MM.1S (cell line): ENCODE results near the gene HPS5.

Source experiments
- EZH2 ChIP-seq: fragments of 300-600 bp; sonication (generic); optimal IDR thresholded peaks from 2 replicates; pipeline ENCODE3; 2017; ENCODE audit warnings: low read depth, mild to moderate bottlenecking, antibody characterized with exemption, low read length, mixed read lengths
- EZH2phosphoT487 ChIP-seq: fragments of 300-600 bp; sonication (generic); IDR thresholded peaks from 2 replicates; pipeline ENCODE4 v1.6.1; 2018; ENCODE audit warnings: antibody characterized with exemption, low read length
- TF ChIP-seq, protein P1 (sequence below): fragments of 300-600 bp; sonication (generic); IDR thresholded peaks from 2 replicates; pipeline ENCODE4 v1.5.1; 2016; ENCODE audit warnings: antibody characterized with exemption, low read length, mixed read lengths

DNA sequence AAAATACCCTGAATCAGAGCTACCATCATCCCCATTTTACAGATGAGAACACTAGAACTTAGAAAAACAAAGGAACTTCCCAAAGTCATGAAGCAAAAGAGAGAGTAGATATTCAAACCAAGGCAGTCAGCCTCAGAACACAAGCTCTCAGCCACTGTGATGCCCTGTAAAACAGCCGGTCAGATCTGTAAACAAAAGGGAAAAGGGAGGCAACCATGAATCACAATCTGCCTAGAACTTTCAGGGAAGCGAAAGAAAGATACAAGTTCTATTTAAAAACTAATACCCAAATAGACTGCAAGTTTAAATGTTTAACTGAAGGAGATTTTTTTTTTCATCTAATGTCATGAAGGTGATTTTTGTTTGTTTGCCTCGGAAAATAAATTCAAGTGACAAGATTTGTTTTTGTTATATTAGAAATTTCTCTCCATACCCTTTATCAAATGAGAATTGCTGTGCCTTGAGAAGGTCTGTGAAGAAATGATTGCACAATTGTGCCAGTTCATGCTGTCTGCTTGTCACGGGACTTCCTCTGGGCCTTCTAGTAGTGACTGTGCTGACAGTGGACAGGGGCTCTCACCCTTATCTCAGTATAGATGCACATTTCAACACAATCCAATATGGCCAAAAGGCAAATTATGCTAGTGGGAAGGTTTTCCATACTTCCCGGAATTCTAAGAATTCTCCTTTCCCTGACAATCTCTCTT lies 44.2 kb downstream of the HPS5 start:
- TF ChIP-seq, protein P1, sequence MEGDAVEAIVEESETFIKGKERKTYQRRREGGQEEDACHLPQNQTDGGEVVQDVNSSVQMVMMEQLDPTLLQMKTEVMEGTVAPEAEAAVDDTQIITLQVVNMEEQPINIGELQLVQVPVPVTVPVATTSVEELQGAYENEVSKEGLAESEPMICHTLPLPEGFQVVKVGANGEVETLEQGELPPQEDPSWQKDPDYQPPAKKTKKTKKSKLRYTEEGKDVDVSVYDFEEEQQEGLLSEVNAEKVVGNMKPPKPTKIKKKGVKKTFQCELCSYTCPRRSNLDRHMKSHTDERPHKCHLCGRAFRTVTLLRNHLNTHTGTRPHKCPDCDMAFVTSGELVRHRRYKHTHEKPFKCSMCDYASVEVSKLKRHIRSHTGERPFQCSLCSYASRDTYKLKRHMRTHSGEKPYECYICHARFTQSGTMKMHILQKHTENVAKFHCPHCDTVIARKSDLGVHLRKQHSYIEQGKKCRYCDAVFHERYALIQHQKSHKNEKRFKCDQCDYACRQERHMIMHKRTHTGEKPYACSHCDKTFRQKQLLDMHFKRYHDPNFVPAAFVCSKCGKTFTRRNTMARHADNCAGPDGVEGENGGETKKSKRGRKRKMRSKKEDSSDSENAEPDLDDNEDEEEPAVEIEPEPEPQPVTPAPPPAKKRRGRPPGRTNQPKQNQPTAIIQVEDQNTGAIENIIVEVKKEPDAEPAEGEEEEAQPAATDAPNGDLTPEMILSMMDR: no peak
- TF ChIP-seq EZH2phosphoT487 (no peak), EZH2 (no peak)
